ENCODE measurements around the gene ANAPC1.
"Not testable (repeated sequence)": the region's sequence is repeated elsewhere in the genome, so short reads cannot be mapped to it uniquely, and the experiment has no call there.

Gene ANAPC1

GRCh38 chr2:111735838-111736721 is 147.9 kb downstream of the ANAPC1 start:
- DNase-seq (ENCODE audit: low read depth): peak; percentile 78

GRCh38 chr2:111735420-111735819 is 148.6 kb downstream of the ANAPC1 start:
- DNase-seq (ENCODE audit: low read depth): not testable (repeated sequence)

- not testable (repeated sequence) for DNase-seq (ENCODE audit: low read depth)
Measured at GRCh38 chr2:111729812-111730458, 154.1 kb downstream of the ANAPC1 start.

- peak; percentile 62 for DNase-seq (ENCODE audit: low read depth)
Measured at GRCh38 chr2:111727611-111728110, 156.3 kb downstream of the ANAPC1 start.

GRCh38 chr2:111725742-111726141 is 158.3 kb downstream of the ANAPC1 start:
- DNase-seq (ENCODE audit: low read depth): peak; percentile 69

GRCh38 chr2:111719610-111720009 is 164.4 kb downstream of the ANAPC1 start:
- DNase-seq (ENCODE audit: low read depth): not testable (repeated sequence)

Data from EH (cell line).